ENCODE measurements around the gene UBR1. TPM values are rescaled to one million over a fixed set of nuclear protein-coding genes. Genes with fewer than 3 reads are reported as not detected.

UBR1 gene
- total RNA-seq, 2 experiments from 2014 or later, result 19.8 to 33.5 TPM

- H3K4me1 ChIP-seq (ENCODE audit: insufficient read depth, low read length, poor library complexity, severe bottlenecking), result peaks cover 5% of the 10 kb centered on the region
- intact Hi-C loops (cut with micrococcal nuclease; ENCODE audit: unreplicated experiment), result no loop called here
- no peaks in the 10 kb centered on the region for H3K9me3 ChIP-seq (ENCODE audit: low read length)
- no TSS peak for BruUV-seq (replicated peaks)
- H3K9me2 ChIP-seq (ENCODE audit: insufficient read depth, low read length), result no peaks in the 10 kb centered on the region
- TF ChIP-seq, protein P1, sequence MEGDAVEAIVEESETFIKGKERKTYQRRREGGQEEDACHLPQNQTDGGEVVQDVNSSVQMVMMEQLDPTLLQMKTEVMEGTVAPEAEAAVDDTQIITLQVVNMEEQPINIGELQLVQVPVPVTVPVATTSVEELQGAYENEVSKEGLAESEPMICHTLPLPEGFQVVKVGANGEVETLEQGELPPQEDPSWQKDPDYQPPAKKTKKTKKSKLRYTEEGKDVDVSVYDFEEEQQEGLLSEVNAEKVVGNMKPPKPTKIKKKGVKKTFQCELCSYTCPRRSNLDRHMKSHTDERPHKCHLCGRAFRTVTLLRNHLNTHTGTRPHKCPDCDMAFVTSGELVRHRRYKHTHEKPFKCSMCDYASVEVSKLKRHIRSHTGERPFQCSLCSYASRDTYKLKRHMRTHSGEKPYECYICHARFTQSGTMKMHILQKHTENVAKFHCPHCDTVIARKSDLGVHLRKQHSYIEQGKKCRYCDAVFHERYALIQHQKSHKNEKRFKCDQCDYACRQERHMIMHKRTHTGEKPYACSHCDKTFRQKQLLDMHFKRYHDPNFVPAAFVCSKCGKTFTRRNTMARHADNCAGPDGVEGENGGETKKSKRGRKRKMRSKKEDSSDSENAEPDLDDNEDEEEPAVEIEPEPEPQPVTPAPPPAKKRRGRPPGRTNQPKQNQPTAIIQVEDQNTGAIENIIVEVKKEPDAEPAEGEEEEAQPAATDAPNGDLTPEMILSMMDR (conservative IDR thresholded peaks at IDR 0.05; ENCODE audit: low read length), result no peak
- no peak for TF ChIP-seq EZH2phosphoT487 (IDR thresholded peaks at IDR 0.05; ENCODE audit: borderline replicate concordance, low read depth, low read length)
- H3K79me2 ChIP-seq (ENCODE audit: insufficient read depth, low read depth, low read length), result peaks cover 7% of the 10 kb centered on the region; the same call in 1 of the 2 replicates
- 0 out of 2 replicates have a peak overlapping the region, but pooled peaks have one; percentile 28 for H2AFZ ChIP-seq (ENCODE audit: low read length)
- H3K4me3 ChIP-seq (ENCODE audit: low read depth, low read length, poor library complexity, severe bottlenecking), result no peak overlapping the region
- CTCF ChIA-PET (ENCODE audit: unreplicated experiment), result no interaction called here
- DNase-seq (ENCODE audit: low spot score), result no peak
- H4K20me1 ChIP-seq (ENCODE audit: insufficient read depth, low read length), result no peaks in the 10 kb centered on the region
- H3K27ac ChIP-seq (ENCODE audit: low read depth, low read length, poor library complexity, severe bottlenecking), result no peak overlapping the region
- H3K4me2 ChIP-seq (ENCODE audit: low read length), result no peak overlapping the region
- POLR2A ChIA-PET, result interaction anchor here (0.7 kb wide), 1 partner anchor 221 kb away, joined by 3 read pairs; no protein-coding TSS in a partner anchor
- H3K36me3 ChIP-seq (ENCODE audit: insufficient read depth, low read length), result no peaks in the 10 kb centered on the region
Observed at GRCh38 chr15:43111354-43111753, 5.5 kb upstream of the UBR1 start.

- no peak overlapping the region for H2AFZ ChIP-seq (ENCODE audit: low read length)
- CTCF ChIA-PET (ENCODE audit: unreplicated experiment), result no interaction called here
- no peaks in the 10 kb centered on the region for H3K9me2 ChIP-seq (ENCODE audit: insufficient read depth, low read length)
- no peak overlapping the region for H3K4me3 ChIP-seq (ENCODE audit: low read depth, low read length, poor library complexity, severe bottlenecking)
- no TSS peak for BruUV-seq (replicated peaks)
- no peaks in the 10 kb centered on the region for H3K9me3 ChIP-seq (ENCODE audit: low read length)
- H4K20me1 ChIP-seq (ENCODE audit: insufficient read depth, low read length), result no peaks in the 10 kb centered on the region
- intact Hi-C loops (cut with micrococcal nuclease; ENCODE audit: unreplicated experiment), result no loop called here
- peaks cover 37% of the 10 kb centered on the region for H3K79me2 ChIP-seq (ENCODE audit: insufficient read depth, low read depth, low read length)
- no peak for DNase-seq (ENCODE audit: low spot score)
- H3K4me1 ChIP-seq (ENCODE audit: insufficient read depth, low read length, poor library complexity, severe bottlenecking), result peaks cover 20% of the 10 kb centered on the region
- no peak overlapping the region for H3K27ac ChIP-seq (ENCODE audit: low read depth, low read length, poor library complexity, severe bottlenecking)
- no peak overlapping the region for H3K4me2 ChIP-seq (ENCODE audit: low read length)
- POLR2A ChIA-PET, result interaction anchor here (1.1 to 1.5 kb wide), 2 partner anchors 15 to 17 kb away, joined by 3 to 5 read pairs; no protein-coding TSS in a partner anchor
- H3K36me3 ChIP-seq (ENCODE audit: insufficient read depth, low read length), result peaks cover 16% of the 10 kb centered on the region
- TF ChIP-seq EZH2phosphoT487 (IDR thresholded peaks at IDR 0.05; ENCODE audit: borderline replicate concordance, low read depth, low read length), result no peak
- TF ChIP-seq, protein P1 (conservative IDR thresholded peaks at IDR 0.05; ENCODE audit: low read length), result no peak
Observed at GRCh38 chr15:43107751-43108150, 1.9 kb upstream of the UBR1 start.

DNA sequence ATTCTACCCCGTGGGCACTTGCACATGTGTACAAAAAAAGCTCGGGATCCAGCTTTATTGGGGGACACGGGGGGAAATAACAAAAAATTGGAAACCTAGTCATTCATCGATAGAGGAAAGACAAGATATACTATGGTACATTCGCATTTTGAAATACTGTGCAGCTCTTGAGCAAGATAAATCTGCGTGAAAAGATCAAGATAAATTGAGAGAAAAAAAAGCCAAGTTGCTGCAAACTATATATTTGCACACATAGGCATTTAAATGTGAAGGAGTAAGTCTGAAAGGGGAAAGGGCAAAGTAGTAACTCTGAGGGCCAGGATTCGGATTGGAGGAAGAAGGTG, 620 bp upstream of the UBR1 start:
- Histone ChIP-seq H2AFZ (ENCODE audit: low read length) (peak overlapping the region; percentile 95; the same call in 1 of the 2 replicates), H3K9me2 (ENCODE audit: insufficient read depth, low read length) (no peaks in the 10 kb centered on the region), H3K27ac (ENCODE audit: low read depth, low read length, poor library complexity, severe bottlenecking) (peak overlapping the region; percentile 66), H3K36me3 (ENCODE audit: insufficient read depth, low read length) (peaks cover 28% of the 10 kb centered on the region), H3K79me2 (ENCODE audit: insufficient read depth, low read depth, low read length) (peaks cover 46% of the 10 kb centered on the region), H3K9me3 (ENCODE audit: low read length) (no peaks in the 10 kb centered on the region), H3K4me3 (ENCODE audit: low read depth, low read length, poor library complexity, severe bottlenecking) (peak overlapping the region; percentile 91), H3K4me1 (ENCODE audit: insufficient read depth, low read length, poor library complexity, severe bottlenecking) (peaks cover 20% of the 10 kb centered on the region), H3K4me2 (ENCODE audit: low read length) (peak overlapping the region; percentile 72), H4K20me1 (ENCODE audit: insufficient read depth, low read length) (no peaks in the 10 kb centered on the region)
- intact Hi-C loops (cut with micrococcal nuclease; ENCODE audit: unreplicated experiment), result loop anchor here (1.0 kb wide), 1 partner anchor 27 kb away; the partner anchor contains the start of gene TMEM62
- TF ChIP-seq, protein P1 (conservative IDR thresholded peaks at IDR 0.05; ENCODE audit: low read length), result no peak
- TF ChIP-seq EZH2phosphoT487 (IDR thresholded peaks at IDR 0.05; ENCODE audit: borderline replicate concordance, low read depth, low read length), result no peak
- POLR2A ChIA-PET, result interaction anchor here (0.6 to 1.5 kb wide), 9 partner anchors 9 to 561 kb away, joined by 3 to 6 read pairs (median 3); no protein-coding TSS in a partner anchor
- TSS peak; percentile 99 for BruUV-seq (replicated peaks)
- CTCF ChIA-PET (ENCODE audit: unreplicated experiment), result no interaction called here
- no peak for DNase-seq (ENCODE audit: low spot score)

All from OCI-LY7 (cell line).